Measurements from ENCODE around the gene NCR1. TPM values are rescaled to one million over a fixed set of nuclear protein-coding genes. Genes with fewer than 3 reads are reported as not detected.
"Not testable (repeated sequence)": the region's sequence is repeated elsewhere in the genome, so short reads cannot be mapped to it uniquely, and the experiment has no call there.

Gene NCR1
- total RNA-seq, 2 donors from 2014 or later, result 0.39 TPM; not detected in 1

DNA sequence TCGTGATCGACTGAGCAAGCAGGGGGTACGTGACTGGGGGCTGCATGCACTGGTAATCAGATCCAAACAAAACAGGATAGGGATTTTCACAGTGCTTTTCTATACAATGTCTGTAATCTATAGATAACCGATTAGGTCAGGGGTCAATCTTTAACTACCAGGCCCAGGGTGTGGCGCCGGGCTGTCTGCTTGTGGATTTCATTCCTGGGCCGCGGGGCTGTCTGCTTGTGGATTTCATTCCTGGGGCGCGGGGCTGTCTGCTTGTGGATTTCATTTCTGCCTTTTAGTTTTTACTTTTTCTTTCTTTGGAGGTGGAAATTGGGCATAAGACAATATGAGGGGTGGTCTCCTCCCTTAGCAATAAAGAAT lies 47.4 kb downstream of the NCR1 start:
- ATAC-seq; intact Hi-C loops (cut with DNase I, micrococcal nuclease); DNase-seq: not testable (repeated sequence)

- ATAC-seq (no peak), DNase-seq (no peak)
These were observed 49.4 kb downstream of the NCR1 start for GRCh38 chr19:54955376-54955775.

DNA sequence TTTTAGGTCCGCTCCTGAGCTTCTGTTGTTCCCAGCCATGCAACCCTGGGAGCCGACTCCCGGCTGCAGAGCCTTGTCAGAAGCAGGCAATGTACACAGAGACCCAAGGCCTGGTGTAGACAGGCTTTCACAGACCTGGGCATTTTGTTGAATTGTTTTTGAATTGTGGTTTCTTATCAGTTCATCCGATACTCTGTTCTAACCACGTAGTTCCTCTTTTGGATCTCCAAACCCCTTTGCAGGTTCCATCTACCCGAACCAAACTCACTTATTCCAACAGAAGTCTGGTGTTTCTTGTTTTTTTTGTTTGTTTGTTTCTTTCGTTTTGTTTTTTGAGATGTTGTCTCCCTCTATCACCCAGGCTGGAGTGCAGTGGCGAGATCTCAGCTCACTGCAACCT lies 53.9 kb downstream of the NCR1 start:
- ATAC-seq (no peak), DNase-seq (no peak)
- intact Hi-C loops (cut with DNase I, micrococcal nuclease), result no loop called here

More at GRCh38 chr19:54955376-54955775, 49.4 kb downstream of the NCR1 start:
- intact Hi-C loops (cut with DNase I, micrococcal nuclease), result no loop called here

Other genes with a start within 250 kb of the NCR1 start
- 1 to 10 TPM; 2.1 to 5.0 TPM for gene LILRB4, start 243.2 kb upstream of the NCR1 start, total RNA-seq
- gene KIR3DL3, start 181.7 kb upstream of the NCR1 start, total RNA-seq, result not detected
- gene KIR2DL3, start 167.6 kb upstream of the NCR1 start, total RNA-seq, result not detected
- not detected for gene KIR2DL1, start 136.4 kb upstream of the NCR1 start, total RNA-seq
- gene KIR2DL4, start 102.5 kb upstream of the NCR1 start, total RNA-seq, result under 1 TPM; 0.49 to 0.87 TPM
- not detected for gene KIR3DL1, start 89.7 kb upstream of the NCR1 start, total RNA-seq
- gene KIR2DS4, start 73.5 kb upstream of the NCR1 start, total RNA-seq, result not detected
- under 1 TPM in 1 of 2 donors, not detected in 1; 0.15 TPM for gene KIR3DL2, start 55.7 kb upstream of the NCR1 start, total RNA-seq
- gene FCAR, start 31.9 kb upstream of the NCR1 start, total RNA-seq, result not detected
- under 1 TPM in 1 of 2 donors, not detected in 1; 0.17 TPM for gene NLRP7, start 41.4 kb downstream of the NCR1 start, total RNA-seq
- gene NLRP2, start 60.2 kb downstream of the NCR1 start, total RNA-seq, result 1 to 10 TPM; 2.0 to 3.8 TPM
- gene GP6, start 132.1 kb downstream of the NCR1 start, total RNA-seq, result under 1 TPM; 0.28 to 0.49 TPM
- gene RDH13, start 157.0 kb downstream of the NCR1 start, total RNA-seq, result 10 to 100 TPM; 50.5 to 69.3 TPM
- gene EPS8L1, start 169.7 kb downstream of the NCR1 start, total RNA-seq, result 10 to 100 TPM; 42.1 to 75.9 TPM
- gene PPP1R12C, start 211.5 kb downstream of the NCR1 start, total RNA-seq, result 100 to 1,000 TPM; 102 to 118 TPM
- gene TNNT1, start 243.1 kb downstream of the NCR1 start, total RNA-seq, result under 1 TPM; 0.40 to 0.70 TPM